GM06990 (cell line): ENCODE data around the gene SLC51B.

Source experiments
- DNase-seq: peaks from one replicate; pipeline ENCODE4 v3.0.0-alpha.2; 2011; ENCODE audit not compliant: insufficient read length; ENCODE audit errors: extremely low read depth
- H3K27me3 ChIP-seq: replicated peaks from 2 replicates; pipeline ENCODE4 v1.6.0; 2011; ENCODE audit warnings: low read length; ENCODE audit not compliant: control insufficient read depth, insufficient read depth
- H3K36me3 ChIP-seq: 2 replicates; pipeline ENCODE4 v1.5.1; 2011; ENCODE audit warnings: low read length; ENCODE audit not compliant: control insufficient read depth, insufficient read depth
- H3K4me3 ChIP-seq: replicated peaks from 2 replicates; pipeline ENCODE4 v1.5.1; 2011; ENCODE audit warnings: low read depth, mild to moderate bottlenecking, control low read depth, low read length
- CTCF ChIP-seq: IDR thresholded peaks from 2 replicates; pipeline ENCODE4 v1.5.1; 2011; ENCODE audit warnings: low read length, control low read depth, mild to moderate bottlenecking, inconsistent platforms; ENCODE audit not compliant: insufficient read depth, poor library complexity, severe bottlenecking

The SLC51B gene

GRCh38 chr15:65034719-65035118 is 10.5 kb upstream of the SLC51B start:
- Histone ChIP-seq H3K27me3 (no peaks in the 10 kb centered on the region), H3K4me3 (no peak overlapping the region), H3K36me3 (no peaks in the 10 kb centered on the region)
- TF ChIP-seq CTCF = no peak
- DNase-seq = no peak

- H3K4me3 ChIP-seq = no peak overlapping the region
- no peaks in the 10 kb centered on the region for H3K36me3 ChIP-seq
- H3K27me3 ChIP-seq = no peaks in the 10 kb centered on the region
- DNase-seq = no peak
- TF ChIP-seq CTCF = no peak
These were observed 7.9 kb upstream of the SLC51B start for GRCh38 chr15:65037309-65037708.

- no peaks in the 10 kb centered on the region for H3K27me3 ChIP-seq
- H3K36me3 ChIP-seq = no peaks in the 10 kb centered on the region
- DNase-seq = no peak
- no peak for TF ChIP-seq CTCF
- no peak overlapping the region for H3K4me3 ChIP-seq
These were observed 6.8 kb upstream of the SLC51B start for GRCh38 chr15:65038428-65038827.

GRCh38 chr15:65038836-65039235 is 6.4 kb upstream of the SLC51B start:
- H3K4me3 ChIP-seq = no peak overlapping the region
- TF ChIP-seq CTCF = no peak

GRCh38 chr15:65040461-65040860 is 4.7 kb upstream of the SLC51B start:
- Histone ChIP-seq H3K27me3 (no peaks in the 10 kb centered on the region), H3K36me3 (no peaks in the 10 kb centered on the region), H3K4me3 (no peak overlapping the region)
- no peak for DNase-seq
- TF ChIP-seq CTCF = no peak

More at GRCh38 chr15:65038836-65039235, 6.4 kb upstream of the SLC51B start:
- Histone ChIP-seq H3K27me3 (no peaks in the 10 kb centered on the region), H3K36me3 (no peaks in the 10 kb centered on the region)
- no peak for DNase-seq

GRCh38 chr15:65041787-65042186 is 3.4 kb upstream of the SLC51B start:
- Histone ChIP-seq H3K36me3 (no peaks in the 10 kb centered on the region), H3K27me3 (no peaks in the 10 kb centered on the region), H3K4me3 (no peak overlapping the region)
- no peak for DNase-seq
- TF ChIP-seq CTCF = no peak
